ENCODE results near the gene UBE2L5. TPM values are rescaled to one million over a fixed set of nuclear protein-coding genes. Genes with fewer than 3 reads are reported as not detected.
A peak's percentile ranks its signal among the peaks of the same experiment; 100 is the strongest.

The UBE2L5 gene
- total RNA-seq, 1 donor from 2014 or later, result not detected

GRCh38 chr13:30408319-30409101 lies 13.8 kb upstream of the UBE2L5 start:
- Histone ChIP-seq H3K36me3 (no peaks in the 10 kb centered on the region), H3K9me3 (no peaks in the 10 kb centered on the region), H3K27me3 (no peaks in the 10 kb centered on the region), H3K4me1 (peaks cover 7% of the 10 kb centered on the region), H3K4me3 (peak overlapping the region; percentile 55), H3K27ac (peak overlapping the region; percentile 88)
- ATAC-seq (peak; percentile 98), DNase-seq (peak; percentile 98)
- intact Hi-C loops (cut with DNase I), result no loop called here
- peak; percentile 76 for TF ChIP-seq CTCF (IDR thresholded peaks at IDR 0.05)

DNA sequence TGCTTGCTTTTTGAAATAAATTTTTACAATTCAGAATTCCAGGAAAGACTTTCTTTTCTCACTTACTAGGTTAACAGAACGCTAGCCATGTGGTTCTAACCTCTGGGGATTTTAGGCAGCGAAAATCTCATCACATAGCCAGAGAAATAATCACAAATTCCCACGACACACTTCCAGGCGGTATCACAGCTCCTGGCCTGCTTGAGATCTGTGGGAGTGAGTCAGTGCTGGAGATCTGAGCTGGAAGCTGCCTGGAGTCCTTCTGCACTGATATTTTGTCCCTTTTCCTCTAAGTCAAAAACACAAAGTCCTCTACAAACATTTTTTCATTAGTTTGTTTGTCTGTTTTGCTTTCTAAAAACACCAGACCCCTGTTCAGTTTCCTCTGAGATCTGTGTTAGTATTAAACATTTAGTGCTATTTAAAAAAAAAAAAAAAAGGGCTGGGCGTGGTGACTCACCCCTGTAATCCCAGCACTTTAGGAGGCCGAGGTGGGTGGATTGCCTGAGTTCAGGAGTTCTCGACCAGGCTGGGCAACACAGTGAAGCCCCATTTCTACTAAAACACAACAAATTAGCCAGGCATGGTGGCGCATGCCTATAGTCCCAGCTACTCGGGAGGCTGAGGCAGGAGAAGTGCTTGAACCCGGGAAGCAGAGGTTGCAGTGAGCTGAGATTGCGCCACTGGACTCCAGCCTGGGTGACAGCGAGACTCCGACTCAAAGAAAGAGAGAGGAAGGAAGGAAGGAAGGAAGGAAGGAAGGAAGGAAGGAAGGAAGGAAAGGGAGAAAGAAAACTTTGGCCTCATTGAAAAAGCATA lies 12.2 kb upstream of the UBE2L5 start:
- ATAC-seq (no peak), DNase-seq (no peak)
- Histone ChIP-seq H3K27me3 (no peaks in the 10 kb centered on the region), H3K9me3 (no peaks in the 10 kb centered on the region), H3K27ac (no peak overlapping the region), H3K36me3 (no peaks in the 10 kb centered on the region), H3K4me3 (no peak overlapping the region), H3K4me1 (peaks cover 7% of the 10 kb centered on the region)
- intact Hi-C loops (cut with DNase I), result no loop called here
- no peak for TF ChIP-seq CTCF (IDR thresholded peaks at IDR 0.05)

GRCh38 chr13:30410705-30411125 lies 11.6 kb upstream of the UBE2L5 start:
- H3K9me3 ChIP-seq, result no peaks in the 10 kb centered on the region
- no peak overlapping the region for H3K4me3 ChIP-seq
- intact Hi-C loops (cut with DNase I), result no loop called here
- ATAC-seq (no peak), DNase-seq (no peak)
- H3K36me3 ChIP-seq, result no peaks in the 10 kb centered on the region
- H3K27me3 ChIP-seq, result no peaks in the 10 kb centered on the region
- H3K4me1 ChIP-seq, result peaks cover 7% of the 10 kb centered on the region
- TF ChIP-seq CTCF (IDR thresholded peaks at IDR 0.05), result no peak
- H3K27ac ChIP-seq, result no peak overlapping the region

DNA sequence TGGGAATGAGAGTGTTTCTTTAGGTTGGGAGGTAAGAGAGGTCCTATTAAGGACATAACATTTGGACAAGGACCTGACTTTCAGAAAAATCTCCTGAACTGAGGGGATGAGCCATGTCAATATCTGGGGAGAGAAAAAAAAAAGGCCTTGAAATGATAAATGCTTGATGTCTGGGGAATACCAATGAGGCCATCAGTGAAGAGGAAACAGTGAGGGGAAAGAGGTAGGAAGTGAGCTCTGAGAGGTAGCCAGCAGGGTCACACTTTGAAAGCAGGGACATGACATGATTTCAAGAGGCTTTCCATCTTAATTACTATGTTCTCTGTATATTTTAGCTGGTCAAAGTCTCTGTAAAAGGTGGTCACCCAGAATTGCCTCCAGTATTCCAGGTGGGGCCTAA lies 9.9 kb upstream of the UBE2L5 start:
- Histone ChIP-seq H3K36me3 (no peaks in the 10 kb centered on the region), H3K27ac (no peak overlapping the region), H3K27me3 (no peaks in the 10 kb centered on the region), H3K4me3 (no peak overlapping the region), H3K4me1 (peaks cover 7% of the 10 kb centered on the region), H3K9me3 (no peaks in the 10 kb centered on the region)
- DNase-seq (no peak), ATAC-seq (no peak)
- intact Hi-C loops (cut with DNase I), result no loop called here
- TF ChIP-seq CTCF (IDR thresholded peaks at IDR 0.05), result no peak

DNA sequence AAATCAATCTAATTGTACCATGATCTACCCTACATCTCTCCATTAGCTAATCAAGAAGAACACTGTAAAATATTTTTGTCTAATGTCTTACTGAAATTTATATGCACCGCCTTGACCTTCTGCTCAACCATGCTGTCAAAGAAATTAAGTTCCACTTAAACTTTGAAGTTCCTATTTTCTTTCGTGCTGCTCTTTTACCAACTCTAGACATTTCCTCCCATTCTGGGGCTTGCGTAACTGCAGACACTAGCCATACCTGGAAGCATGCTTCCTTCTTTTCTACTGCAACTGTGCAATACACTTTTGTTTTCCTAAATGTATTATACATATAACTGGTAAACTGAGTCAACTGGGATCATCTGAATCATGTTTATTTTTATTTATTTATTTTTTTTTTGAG lies 8.5 kb upstream of the UBE2L5 start:
- intact Hi-C loops (cut with DNase I), result no loop called here
- no peaks in the 10 kb centered on the region for H3K36me3 ChIP-seq
- H3K9me3 ChIP-seq, result no peaks in the 10 kb centered on the region
- H3K27me3 ChIP-seq, result no peaks in the 10 kb centered on the region
- no peaks in the 10 kb centered on the region for H3K4me1 ChIP-seq
- peak; percentile 40 for ATAC-seq
- no peak for DNase-seq
- H3K27ac ChIP-seq, result no peak overlapping the region
- H3K4me3 ChIP-seq, result no peak overlapping the region
- TF ChIP-seq CTCF (IDR thresholded peaks at IDR 0.05), result no peak

Data from upper lobe of right lung (tissue), 1 donor.